H54 (cell line): ENCODE results near the gene ACTN2.

Experiments
- DNase-seq: peaks from one replicate; pipeline ENCODE4 v3.0.0; 2011; ENCODE audit warnings: low spot score, mixed read lengths; ENCODE audit not compliant: insufficient read length
- FAIRE-seq: peaks from 3 replicates; lab custom pipeline; 2011; peaks lifted over from hg19 to GRCh38; lab: Jason Lieb, UNC
- POLR2A ChIP-seq: IDR thresholded peaks from 2 replicates; pipeline ENCODE4 v1.6.1; 2011; ENCODE audit warnings: low read depth, mild to moderate bottlenecking, low read length

The ACTN2 gene

GRCh38 chr1:236677641-236678235 is 8.6 kb upstream of the ACTN2 start:
- DNase-seq, result no peak
- no peak for TF ChIP-seq POLR2A
- no peak for FAIRE-seq

- DNase-seq (no peak), FAIRE-seq (no peak)
- TF ChIP-seq POLR2A, result no peak
Measured at GRCh38 chr1:236681219-236681618, 5.1 kb upstream of the ACTN2 start.

GRCh38 chr1:236685205-236685916 is 938 bp upstream of the ACTN2 start:
- no peak for TF ChIP-seq POLR2A
- DNase-seq (no peak), FAIRE-seq (no peak)

GRCh38 chr1:236686815-236687160 is 489 bp downstream of the ACTN2 start:
- no peak for FAIRE-seq

GRCh38 chr1:236687273-236687672 is 974 bp downstream of the ACTN2 start:
- DNase-seq, result no peak
- FAIRE-seq, result no peak
- no peak for TF ChIP-seq POLR2A

More at GRCh38 chr1:236686815-236687160, 489 bp downstream of the ACTN2 start:
- no peak for TF ChIP-seq POLR2A
- DNase-seq, result no peak

- FAIRE-seq (no peak), DNase-seq (no peak)
- no peak for TF ChIP-seq POLR2A
Measured at GRCh38 chr1:236688705-236689104, 2.4 kb downstream of the ACTN2 start.

GRCh38 chr1:236689713-236690569 is 3.6 kb downstream of the ACTN2 start:
- DNase-seq (no peak), FAIRE-seq (no peak)
- no peak for TF ChIP-seq POLR2A

- no peak for FAIRE-seq
- DNase-seq, result no peak
- no peak for TF ChIP-seq POLR2A
Measured at GRCh38 chr1:236691348-236691747, 5.0 kb downstream of the ACTN2 start.

GRCh38 chr1:236692128-236692527 is 5.8 kb downstream of the ACTN2 start:
- DNase-seq (no peak), FAIRE-seq (no peak)
- TF ChIP-seq POLR2A, result no peak

- TF ChIP-seq POLR2A, result no peak
- FAIRE-seq (no peak), DNase-seq (no peak)
Measured at GRCh38 chr1:236692742-236693141, 6.4 kb downstream of the ACTN2 start.

- DNase-seq (no peak), FAIRE-seq (no peak)
- no peak for TF ChIP-seq POLR2A
Measured at GRCh38 chr1:236699366-236699765, 13.1 kb downstream of the ACTN2 start.

- no peak for TF ChIP-seq POLR2A
- no peak for DNase-seq
- FAIRE-seq, result no peak
Measured at GRCh38 chr1:236700903-236701302, 14.6 kb downstream of the ACTN2 start.

- DNase-seq, result no peak
- TF ChIP-seq POLR2A, result no peak
- no peak for FAIRE-seq
Measured at GRCh38 chr1:236701782-236702181, 15.5 kb downstream of the ACTN2 start.

GRCh38 chr1:236702791-236703394 is 16.6 kb downstream of the ACTN2 start:
- DNase-seq, result no peak

More at GRCh38 chr1:236702791-236703394, 16.6 kb downstream of the ACTN2 start:
- FAIRE-seq, result no peak
- no peak for TF ChIP-seq POLR2A
